ENCODE results near the gene PDE11A. TPM values are rescaled to one million over a fixed set of nuclear protein-coding genes. Genes with fewer than 3 reads are reported as not detected.

The PDE11A gene
- total and polyA plus RNA-seq, 2 of the 13 experiments (the other 11 are each of a cell fraction or from before 2014, with no cell fraction given), result 1.2 to 1.7 TPM

DNA sequence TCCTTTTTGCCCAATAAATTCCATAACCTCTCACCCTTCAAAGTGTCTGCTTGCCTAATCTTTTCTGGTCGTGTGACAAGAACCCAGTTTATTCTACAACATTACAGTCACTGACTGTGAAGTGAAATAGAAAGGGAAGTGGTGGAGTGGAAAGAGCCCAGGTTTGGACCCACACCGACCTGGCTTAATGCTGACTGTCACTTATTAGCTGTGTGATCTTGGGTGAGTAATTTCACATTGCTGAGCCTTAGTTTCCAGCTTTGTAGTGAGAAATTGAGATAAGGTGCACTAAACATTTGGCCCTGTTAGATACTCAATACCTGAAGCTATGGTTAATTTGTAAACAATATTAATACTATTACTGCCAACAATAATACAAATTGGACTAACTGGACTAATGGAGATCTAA, 388.9 kb downstream of the PDE11A start:
- H3K9me3 ChIP-seq (ENCODE audit: low read length), result no peaks in the 10 kb centered on the region
- ChIA-PET CTCF (ENCODE audit: low intra/inter-chr PET ratio, low total read pairs) (no interaction called here), POLR2A (no interaction called here)
- H3K4me2 ChIP-seq (ENCODE audit: low read depth, low read length), result no peak overlapping the region
- no peak overlapping the region for H3K4me3 ChIP-seq (replicated peaks in 1 of 3; ENCODE audit: insufficient read depth in 1 of 3, low read depth in 2 of 3, low read length in 3 of 3)
- ATAC-seq (no peak), DNase-seq (ENCODE audit: low spot score) (no peak), FAIRE-seq (no peak)
- intact Hi-C loops (cut with micrococcal nuclease; ENCODE audit: unreplicated experiment) (no loop called here), in situ Hi-C loops (cut with HindIII; ENCODE audit: extremely low pct_ligation_motif_present, low pct_unique_long_range_greater_than_20kb) (no loop called here)
- 41% methylated on average over 2 of the region's 2 CpGs for WGBS (ENCODE audit: low lambda C conversion rate)
- peaks cover 10% of the 10 kb centered on the region for H3K4me1 ChIP-seq (ENCODE audit: insufficient read depth, low read length)
- H3K27me3 ChIP-seq (ENCODE audit: control insufficient read depth in 1 of 2, insufficient read depth in 2 of 2, low read length in 2 of 2), result no peaks in the 10 kb centered on the region
- H3K36me3 ChIP-seq (replicated peaks in 1 of 2; ENCODE audit: control insufficient read depth in 1 of 2, insufficient read depth in 2 of 2, low read length in 2 of 2), result no peaks in the 10 kb centered on the region
- H2AFZ ChIP-seq (ENCODE audit: low read length), result no peak overlapping the region
- no peak overlapping the region for H3K27ac ChIP-seq (ENCODE audit: extremely low read length, insufficient read depth, low read length)
- H4K20me1 ChIP-seq (ENCODE audit: insufficient read depth, low read length), result no peaks in the 10 kb centered on the region
- no peaks in the 10 kb centered on the region for H3K79me2 ChIP-seq (ENCODE audit: insufficient read depth, low read length)
- no TSS peak for BruUV-seq (replicated peaks)
- TF ChIP-seq IRF2 (CRISPR knock-in tag; IDR thresholded peaks at IDR 0.05) (no peak), MAFK (conservative IDR thresholded peaks at IDR 0.05 in 1 of 2, IDR thresholded peaks at IDR 0.05 in 1 of 2; ENCODE audit: low read length in 2 of 2) (peak; percentile 65 to 70), MAFF (IDR thresholded peaks at IDR 0.05; ENCODE audit: low read depth, low read length) (peak; percentile 53)
- TF ChIP-seq, protein P1, sequence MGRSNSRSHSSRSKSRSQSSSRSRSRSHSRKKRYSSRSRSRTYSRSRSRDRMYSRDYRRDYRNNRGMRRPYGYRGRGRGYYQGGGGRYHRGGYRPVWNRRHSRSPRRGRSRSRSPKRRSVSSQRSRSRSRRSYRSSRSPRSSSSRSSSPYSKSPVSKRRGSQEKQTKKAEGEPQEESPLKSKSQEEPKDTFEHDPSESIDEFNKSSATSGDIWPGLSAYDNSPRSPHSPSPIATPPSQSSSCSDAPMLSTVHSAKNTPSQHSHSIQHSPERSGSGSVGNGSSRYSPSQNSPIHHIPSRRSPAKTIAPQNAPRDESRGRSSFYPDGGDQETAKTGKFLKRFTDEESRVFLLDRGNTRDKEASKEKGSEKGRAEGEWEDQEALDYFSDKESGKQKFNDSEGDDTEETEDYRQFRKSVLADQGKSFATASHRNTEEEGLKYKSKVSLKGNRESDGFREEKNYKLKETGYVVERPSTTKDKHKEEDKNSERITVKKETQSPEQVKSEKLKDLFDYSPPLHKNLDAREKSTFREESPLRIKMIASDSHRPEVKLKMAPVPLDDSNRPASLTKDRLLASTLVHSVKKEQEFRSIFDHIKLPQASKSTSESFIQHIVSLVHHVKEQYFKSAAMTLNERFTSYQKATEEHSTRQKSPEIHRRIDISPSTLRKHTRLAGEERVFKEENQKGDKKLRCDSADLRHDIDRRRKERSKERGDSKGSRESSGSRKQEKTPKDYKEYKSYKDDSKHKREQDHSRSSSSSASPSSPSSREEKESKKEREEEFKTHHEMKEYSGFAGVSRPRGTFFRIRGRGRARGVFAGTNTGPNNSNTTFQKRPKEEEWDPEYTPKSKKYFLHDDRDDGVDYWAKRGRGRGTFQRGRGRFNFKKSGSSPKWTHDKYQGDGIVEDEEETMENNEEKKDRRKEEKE (IDR thresholded peaks at IDR 0.05), result no peak
- no peak overlapping the region for H3K9ac ChIP-seq (ENCODE audit: insufficient read depth, low read depth, low read length)

DNA sequence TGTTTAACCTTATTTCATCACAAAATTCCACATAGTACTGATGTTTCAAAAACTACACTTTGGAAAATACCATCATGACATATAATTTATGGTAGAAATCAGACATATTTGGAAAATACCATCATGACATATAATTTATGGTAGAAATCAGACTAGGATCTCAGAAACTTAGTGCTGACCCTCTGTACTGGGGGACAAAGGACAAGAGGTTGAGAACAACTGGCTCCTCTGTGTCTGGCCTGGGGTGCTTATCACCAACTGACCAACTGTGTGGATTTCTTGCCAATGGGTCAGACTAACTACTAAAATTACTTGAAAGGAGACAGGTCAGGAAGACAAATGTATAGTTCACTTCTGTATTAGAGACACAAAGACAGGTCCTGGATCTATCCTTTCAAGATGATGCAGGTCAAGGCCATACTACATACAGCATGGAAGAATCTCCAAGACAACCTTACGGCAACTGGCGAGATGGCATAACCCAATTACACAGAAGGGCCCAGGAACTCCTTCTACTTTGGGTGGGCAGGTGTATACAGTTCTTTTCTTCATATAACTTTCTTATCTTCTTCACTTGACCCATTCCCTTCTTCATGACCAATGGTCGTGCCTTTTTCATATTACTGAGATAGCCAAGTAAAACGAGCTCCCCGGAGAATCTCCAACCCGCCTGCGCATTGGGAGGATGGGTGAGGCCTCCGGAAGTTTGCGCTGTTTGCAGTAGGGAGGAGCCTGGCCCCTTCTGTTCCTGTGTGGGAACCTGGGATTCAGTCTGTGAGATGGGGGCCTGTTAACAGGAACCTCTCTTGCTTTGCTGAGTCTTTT, 389.5 kb downstream of the PDE11A start:
- intact Hi-C loops (cut with micrococcal nuclease; ENCODE audit: unreplicated experiment) (no loop called here), in situ Hi-C loops (cut with HindIII; ENCODE audit: extremely low pct_ligation_motif_present, low pct_unique_long_range_greater_than_20kb) (no loop called here)
- ChIA-PET CTCF (ENCODE audit: low intra/inter-chr PET ratio, low total read pairs) (no interaction called here), POLR2A (no interaction called here)
- DNase-seq (ENCODE audit: low spot score) (no peak), FAIRE-seq (no peak), ATAC-seq (no peak)
- Histone ChIP-seq H3K27me3 (ENCODE audit: control insufficient read depth in 1 of 2, insufficient read depth in 2 of 2, low read length in 2 of 2) (no peaks in the 10 kb centered on the region), H4K20me1 (ENCODE audit: insufficient read depth, low read length) (no peaks in the 10 kb centered on the region), H2AFZ (ENCODE audit: low read length) (no peak overlapping the region), H3K27ac (ENCODE audit: extremely low read length, insufficient read depth, low read length) (no peak overlapping the region), H3K4me3 (replicated peaks in 1 of 3; ENCODE audit: insufficient read depth in 1 of 3, low read depth in 2 of 3, low read length in 3 of 3) (no peak overlapping the region), H3K9ac (ENCODE audit: insufficient read depth, low read depth, low read length) (no peak overlapping the region), H3K4me2 (ENCODE audit: low read depth, low read length) (no peak overlapping the region), H3K36me3 (replicated peaks in 1 of 2; ENCODE audit: control insufficient read depth in 1 of 2, insufficient read depth in 2 of 2, low read length in 2 of 2) (no peaks in the 10 kb centered on the region), H3K79me2 (ENCODE audit: insufficient read depth, low read length) (no peaks in the 10 kb centered on the region), H3K9me3 (ENCODE audit: low read length) (no peaks in the 10 kb centered on the region), H3K4me1 (ENCODE audit: insufficient read depth, low read length) (peaks cover 10% of the 10 kb centered on the region)
- WGBS (ENCODE audit: low lambda C conversion rate), result 73% methylated on average over 9 of the region's 9 CpGs
- TF ChIP-seq, protein P2, sequence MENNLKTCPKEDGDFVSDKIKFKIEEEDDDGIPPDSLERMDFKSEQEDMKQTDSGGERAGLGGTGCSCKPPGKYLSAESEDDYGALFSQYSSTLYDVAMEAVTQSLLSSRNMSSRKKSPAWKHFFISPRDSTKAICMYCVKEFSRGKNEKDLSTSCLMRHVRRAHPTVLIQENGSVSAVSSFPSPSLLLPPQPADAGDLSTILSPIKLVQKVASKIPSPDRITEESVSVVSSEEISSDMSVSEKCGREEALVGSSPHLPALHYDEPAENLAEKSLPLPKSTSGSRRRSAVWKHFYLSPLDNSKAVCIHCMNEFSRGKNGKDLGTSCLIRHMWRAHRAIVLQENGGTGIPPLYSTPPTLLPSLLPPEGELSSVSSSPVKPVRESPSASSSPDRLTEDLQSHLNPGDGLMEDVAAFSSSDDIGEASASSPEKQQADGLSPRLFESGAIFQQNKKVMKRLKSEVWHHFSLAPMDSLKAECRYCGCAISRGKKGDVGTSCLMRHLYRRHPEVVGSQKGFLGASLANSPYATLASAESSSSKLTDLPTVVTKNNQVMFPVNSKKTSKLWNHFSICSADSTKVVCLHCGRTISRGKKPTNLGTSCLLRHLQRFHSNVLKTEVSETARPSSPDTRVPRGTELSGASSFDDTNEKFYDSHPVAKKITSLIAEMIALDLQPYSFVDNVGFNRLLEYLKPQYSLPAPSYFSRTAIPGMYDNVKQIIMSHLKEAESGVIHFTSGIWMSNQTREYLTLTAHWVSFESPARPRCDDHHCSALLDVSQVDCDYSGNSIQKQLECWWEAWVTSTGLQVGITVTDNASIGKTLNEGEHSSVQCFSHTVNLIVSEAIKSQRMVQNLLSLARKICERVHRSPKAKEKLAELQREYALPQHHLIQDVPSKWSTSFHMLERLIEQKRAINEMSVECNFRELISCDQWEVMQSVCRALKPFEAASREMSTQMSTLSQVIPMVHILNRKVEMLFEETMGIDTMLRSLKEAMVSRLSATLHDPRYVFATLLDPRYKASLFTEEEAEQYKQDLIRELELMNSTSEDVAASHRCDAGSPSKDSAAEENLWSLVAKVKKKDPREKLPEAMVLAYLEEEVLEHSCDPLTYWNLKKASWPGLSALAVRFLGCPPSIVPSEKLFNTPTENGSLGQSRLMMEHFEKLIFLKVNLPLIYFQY (CRISPR knock-in tag; IDR thresholded peaks at IDR 0.05; ENCODE audit: borderline replicate concordance), result no peak
- TF ChIP-seq HOXA3 (CRISPR knock-in tag; IDR thresholded peaks at IDR 0.05), result no peak
- BruUV-seq (replicated peaks), result no TSS peak
